Thymus (tissue), 11 donors: Measurements from ENCODE around the gene SLC2A14. TPM values are rescaled to one million over a fixed set of nuclear protein-coding genes. Genes with fewer than 3 reads are reported as not detected.
"Not testable (repeated sequence)": the region's sequence is repeated elsewhere in the genome, so short reads cannot be mapped to it uniquely, and the experiment has no call there.

Experiments used
- DNase-seq, 9 donors: peaks; one replicate each; pipeline ENCODE4 v3.0.0-alpha.2; 2013; ENCODE audit warnings: low spot score in 9 of 9, low read depth in 6 of 9, missing footprints in 1 of 9
- H3K27ac ChIP-seq, 2 donors: one replicate each; pipeline ENCODE4 v1.5.1; 2013; ENCODE audit warnings: control low read depth in 1 of 2, low read depth in 1 of 2, low read length in 1 of 2, mild to moderate bottlenecking in 1 of 2, moderate library complexity in 1 of 2
- H3K27me3 ChIP-seq, 2 donors: one replicate each; pipeline ENCODE4 v1.5.1; 2013; ENCODE audit warnings: low read length in 1 of 2; ENCODE audit not compliant: control insufficient read depth in 2 of 2, insufficient read depth in 1 of 2
- H3K36me3 ChIP-seq, 2 donors: one replicate each; pipeline ENCODE4 v1.5.1; 2013; ENCODE audit warnings: low read length in 1 of 2, mild to moderate bottlenecking in 1 of 2, moderate library complexity in 1 of 2; ENCODE audit not compliant: control insufficient read depth in 2 of 2, insufficient read depth in 2 of 2
- H3K4me1 ChIP-seq, 2 donors: one replicate each; pipeline ENCODE4 v1.5.1; 2013; ENCODE audit warnings: low read length in 2 of 2; ENCODE audit not compliant: control insufficient read depth in 2 of 2, insufficient read depth in 2 of 2
- H3K4me3 ChIP-seq, 2 donors: one replicate each; pipeline ENCODE4 v1.5.1; 2013; ENCODE audit warnings: low read length in 2 of 2, control low read depth in 1 of 2, mild to moderate bottlenecking in 1 of 2
- H3K9me3 ChIP-seq, 2 donors: one replicate each; pipeline ENCODE4 v1.5.1; 2013; ENCODE audit warnings: low read length in 1 of 2, mild to moderate bottlenecking in 1 of 2; ENCODE audit not compliant: control insufficient read depth in 2 of 2, insufficient read depth in 1 of 2
- WGBS: extraction: QIAGEN DNeasy Blood & Tissue Kit; methylation state at CpG from one replicate; pipeline ENCODE4 v1.1.7; 2013; 5-methylcytosine and 5-hydroxymethylcytosine counted together
- polyA plus RNA-seq: library from polyadenylated mRNA; stranded (reverse); fragments of 200-250 nt; gene quantifications from one replicate; pipeline ENCODE4 v1.2.3, GENCODE V29; 2013
- total RNA-seq: library from RNA; stranded (reverse); fragments of 120-200 nt; gene quantifications from one replicate; pipeline ENCODE4 v1.2.4, GENCODE V29; 2013
- donor health status: healthy.

SLC2A14 gene
- total and polyA plus RNA-seq, 2 donors, result 0.07 to 0.19 TPM

- no peaks in the 10 kb centered on the region for H3K27me3 ChIP-seq
- no peaks in the 10 kb centered on the region for H3K36me3 ChIP-seq
- DNase-seq, result no peak
- no peak overlapping the region for H3K27ac ChIP-seq
- WGBS, result 48% methylated on average over 2 of the region's 2 CpGs
- H3K4me3 ChIP-seq, result no peak overlapping the region
- peaks cover 0 to 8% of the 10 kb centered on the region in 2 donors for H3K4me1 ChIP-seq
- H3K9me3 ChIP-seq, result no peaks in the 10 kb centered on the region
Measured at GRCh38 chr12:7859552-7859951, 13.2 kb downstream of the SLC2A14 start.

GRCh38 chr12:7857971-7858370 is 14.7 kb downstream of the SLC2A14 start:
- DNase-seq, result no peak
- H3K4me1 ChIP-seq, result peaks cover 0 to 3% of the 10 kb centered on the region in 2 donors
- 94% methylated on average over 3 of the region's 3 CpGs for whole genome bisulfite sequencing
- no peaks in the 10 kb centered on the region for H3K36me3 ChIP-seq
- H3K27me3 ChIP-seq, result no peaks in the 10 kb centered on the region
- H3K9me3 ChIP-seq, result no peaks in the 10 kb centered on the region
- no peak overlapping the region for H3K27ac ChIP-seq
- no peak overlapping the region for H3K4me3 ChIP-seq

DNA sequence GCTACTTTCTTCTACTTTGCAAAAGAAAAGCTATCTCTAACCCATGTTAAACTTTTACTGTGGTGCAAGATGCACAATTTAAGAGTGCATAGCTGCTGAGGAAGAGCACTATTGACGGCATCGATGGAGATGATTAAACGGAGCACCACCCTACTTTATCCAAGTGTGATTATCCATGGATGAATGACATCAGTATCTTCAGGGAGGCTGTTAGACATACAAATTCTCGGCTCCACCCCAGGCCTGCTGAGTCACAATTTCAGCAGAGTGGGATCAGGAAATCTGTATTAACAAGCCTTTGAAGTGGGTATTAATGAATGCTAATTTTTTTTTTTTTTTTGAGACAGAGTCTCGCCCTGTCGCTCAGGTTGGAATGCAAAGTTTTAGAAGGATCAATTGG is 16.2 kb downstream of the SLC2A14 start:
- 98% methylated on average over 6 of the region's 6 CpGs for WGBS
- Histone ChIP-seq H3K4me1 (no peaks in the 10 kb centered on the region), H3K27ac (no peak overlapping the region), H3K27me3 (no peaks in the 10 kb centered on the region), H3K36me3 (no peaks in the 10 kb centered on the region), H3K4me3 (no peak overlapping the region), H3K9me3 (no peaks in the 10 kb centered on the region)
- DNase-seq, result no peak

DNA sequence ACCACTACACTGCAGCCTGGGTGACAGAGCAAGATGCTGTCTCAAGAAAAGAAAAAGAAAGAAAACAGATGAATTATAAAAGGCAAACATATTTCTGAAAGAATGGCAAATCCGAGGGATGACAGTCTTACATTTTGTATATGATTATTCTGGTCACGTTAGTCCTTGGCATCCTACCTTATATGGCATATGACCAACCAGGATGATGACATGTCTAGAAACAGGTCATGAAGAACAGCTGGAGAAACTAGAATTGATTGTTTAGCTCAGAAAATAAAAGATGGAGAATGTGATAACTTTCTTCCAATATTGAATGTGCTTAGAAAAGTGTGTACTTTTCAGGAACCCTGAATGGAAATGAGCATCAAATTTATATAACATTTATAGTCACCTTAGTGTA is 19.2 kb downstream of the SLC2A14 start:
- WGBS, result 90% methylated on average over 2 of the region's 2 CpGs
- H3K4me3 ChIP-seq, result no peak overlapping the region
- DNase-seq, result no peak
- no peak overlapping the region for H3K27ac ChIP-seq
- H3K27me3 ChIP-seq, result no peaks in the 10 kb centered on the region
- no peaks in the 10 kb centered on the region for H3K9me3 ChIP-seq
- no peaks in the 10 kb centered on the region for H3K4me1 ChIP-seq
- no peaks in the 10 kb centered on the region for H3K36me3 ChIP-seq

- WGBS, result 85% methylated on average over 3 of the region's 3 CpGs
- not testable (repeated sequence) for H3K4me3 ChIP-seq, H3K9me3 ChIP-seq, H3K4me1 ChIP-seq, DNase-seq, H3K27me3 ChIP-seq, H3K36me3 ChIP-seq, H3K27ac ChIP-seq
Measured at GRCh38 chr12:7851622-7852081, 21.1 kb downstream of the SLC2A14 start.

GRCh38 chr12:7850099-7850498 is 22.6 kb downstream of the SLC2A14 start:
- H3K4me3 ChIP-seq, H3K4me1 ChIP-seq, DNase-seq, H3K27me3 ChIP-seq, H3K36me3 ChIP-seq, H3K9me3 ChIP-seq, H3K27ac ChIP-seq: not testable (repeated sequence)
- WGBS, result 98% methylated on average over 5 of the region's 5 CpGs

DNA sequence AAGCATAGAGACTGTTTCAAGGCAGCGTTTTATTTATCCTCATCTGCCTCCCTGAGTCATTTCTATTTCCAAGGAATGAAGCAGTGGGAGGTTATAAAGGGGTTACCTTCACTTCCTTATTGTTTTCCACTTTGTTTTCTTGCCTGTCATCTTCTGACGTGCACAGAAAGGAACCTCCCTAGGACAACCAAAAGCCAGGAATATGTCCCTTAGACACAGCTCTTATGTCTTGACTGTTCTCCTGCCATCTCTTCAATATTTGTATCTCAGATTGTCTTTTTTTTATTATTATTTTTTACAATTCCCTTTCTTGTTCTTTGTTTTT is 24.7 kb downstream of the SLC2A14 start:
- H3K36me3 ChIP-seq, H3K27ac ChIP-seq, H3K4me3 ChIP-seq, DNase-seq, H3K27me3 ChIP-seq, H3K4me1 ChIP-seq, H3K9me3 ChIP-seq: not testable (repeated sequence)
- 70% methylated on average over 2 of the region's 2 CpGs for WGBS

GRCh38 chr12:7847226-7848097 is 25.3 kb downstream of the SLC2A14 start:
- WGBS, result 80% methylated on average over 2 of the region's 4 CpGs
- not testable (repeated sequence) for H3K27ac ChIP-seq, DNase-seq, H3K27me3 ChIP-seq, H3K36me3 ChIP-seq, H3K9me3 ChIP-seq, H3K4me3 ChIP-seq, H3K4me1 ChIP-seq

GRCh38 chr12:7844116-7844515 is 28.6 kb downstream of the SLC2A14 start:
- Histone ChIP-seq H3K27me3 (no peaks in the 10 kb centered on the region), H3K9me3 (no peaks in the 10 kb centered on the region), H3K36me3 (no peaks in the 10 kb centered on the region), H3K27ac (no peak overlapping the region), H3K4me3 (no peak overlapping the region), H3K4me1 (no peaks in the 10 kb centered on the region)
- DNase-seq, result no peak
- whole genome bisulfite sequencing, result 76% methylated on average over 5 of the region's 5 CpGs
